Measurements from ENCODE around the gene BCAP29. TPM values are rescaled to one million over a fixed set of nuclear protein-coding genes. Genes with fewer than 3 reads are reported as not detected.

Gene BCAP29
- total and polyA plus RNA-seq, 2 donors (not counting 3 experiments of a cell fraction or from before 2014, with no cell fraction given): 122 to 162 TPM

- H3K27me3 ChIP-seq (ENCODE audit: control insufficient read depth in 2 of 2, insufficient read depth in 2 of 2, low read length in 2 of 2): no peaks in the 10 kb centered on the region
- H3K36me3 ChIP-seq (ENCODE audit: control insufficient read depth in 2 of 2, extremely low read depth in 1 of 2, insufficient read depth in 2 of 2, low read length in 2 of 2): peaks cover 5 to 23% of the 10 kb centered on the region in 2 experiments
- dilution Hi-C loops (cut with MboI; ENCODE audit: extremely low pct_ligation_motif_present, low sequenced_read_pairs): no loop called here
- peaks cover 3% of the 10 kb centered on the region for H3K9me1 ChIP-seq (replicated peaks; ENCODE audit: control insufficient read depth, extremely low read depth, insufficient read depth, low read length)
- H3K4me1 ChIP-seq (ENCODE audit: control insufficient read depth, extremely low read depth, insufficient read depth, low read length): peaks cover 24% of the 10 kb centered on the region
- H3K4me3 ChIP-seq (replicated peaks in 1 of 3; ENCODE audit: insufficient read depth in 1 of 3, low read depth in 1 of 3, low read length in 3 of 3): no peak overlapping the region
- H4K20me1 ChIP-seq (replicated peaks; ENCODE audit: control insufficient read depth, extremely low read depth, insufficient read depth, low read length): no peaks in the 10 kb centered on the region
- peaks cover 83% of the 10 kb centered on the region for H3K79me2 ChIP-seq (ENCODE audit: control insufficient read depth, insufficient read depth, low read length)
- H3K27ac ChIP-seq (ENCODE audit: insufficient read depth, low read depth, low read length): no peak overlapping the region
- BruUV-seq (replicated peaks): no TSS peak
- DNase-seq (ENCODE audit: low read depth, low spot score) (no peak), FAIRE-seq (no peak)
- H3K9ac ChIP-seq (replicated peaks; ENCODE audit: extremely low read depth, insufficient read depth, low read length): no peak overlapping the region
- TF ChIP-seq GATA2 (IDR thresholded peaks at IDR 0.05; ENCODE audit: insufficient read depth, insufficient read length, low read depth, low read length): no peak
- no peak overlapping the region for H2AFZ ChIP-seq (ENCODE audit: low read depth, low read length)
- ChIA-PET POLR2A (no interaction called here), CTCF (interaction anchor here (2.7 kb wide), 1 partner anchor 10 kb away, joined by 9 read pairs; no protein-coding TSS in a partner anchor)
- intact Hi-C loops (cut with micrococcal nuclease): no loop called here
- H3K4me2 ChIP-seq (ENCODE audit: insufficient read depth, low read length): no peak overlapping the region
- no peaks in the 10 kb centered on the region for H3K9me3 ChIP-seq (replicated peaks; ENCODE audit: control insufficient read depth, insufficient read depth, low read length)
These were observed 4.7 kb downstream of the BCAP29 start for GRCh38 chr7:107584716-107585115.

- peaks cover 3% of the 10 kb centered on the region for H3K9me1 ChIP-seq (replicated peaks; ENCODE audit: control insufficient read depth, extremely low read depth, insufficient read depth, low read length)
- no peak overlapping the region for H2AFZ ChIP-seq (ENCODE audit: low read depth, low read length)
- dilution Hi-C loops (cut with MboI; ENCODE audit: extremely low pct_ligation_motif_present, low sequenced_read_pairs) (no loop called here), intact Hi-C loops (cut with micrococcal nuclease) (no loop called here)
- no peaks in the 10 kb centered on the region for H4K20me1 ChIP-seq (replicated peaks; ENCODE audit: control insufficient read depth, extremely low read depth, insufficient read depth, low read length)
- no peak overlapping the region for H3K9ac ChIP-seq (replicated peaks; ENCODE audit: extremely low read depth, insufficient read depth, low read length)
- H3K4me3 ChIP-seq (replicated peaks in 1 of 3; ENCODE audit: insufficient read depth in 1 of 3, low read depth in 1 of 3, low read length in 3 of 3): no peak overlapping the region
- no peaks in the 10 kb centered on the region for H3K9me3 ChIP-seq (replicated peaks; ENCODE audit: control insufficient read depth, insufficient read depth, low read length)
- peaks cover 14% of the 10 kb centered on the region for H3K4me1 ChIP-seq (ENCODE audit: control insufficient read depth, extremely low read depth, insufficient read depth, low read length)
- FAIRE-seq (no peak), DNase-seq (ENCODE audit: low read depth, low spot score) (no peak)
- no peak for TF ChIP-seq CTCF (IDR thresholded peaks at IDR 0.05; ENCODE audit: extremely low read depth in 1 of 2, insufficient read depth in 1 of 2, low read depth in 1 of 2, low read length in 2 of 2)
- no peak for TF ChIP-seq JUN (IDR thresholded peaks at IDR 0.05; ENCODE audit: borderline replicate concordance, insufficient read depth, insufficient read length, low read depth)
- no peak for TF ChIP-seq MAX (IDR thresholded peaks at IDR 0.05; ENCODE audit: insufficient read depth, insufficient read length)
- TF ChIP-seq POLR2A (IDR thresholded peaks at IDR 0.05; ENCODE audit: low read depth, low read length): no peak
- no peak for TF ChIP-seq GATA2 (IDR thresholded peaks at IDR 0.05; ENCODE audit: insufficient read depth, insufficient read length, low read depth, low read length)
- TF ChIP-seq FOS (IDR thresholded peaks at IDR 0.05; ENCODE audit: borderline replicate concordance, insufficient read depth, low read length): no peak
- TF ChIP-seq MYC (IDR thresholded peaks at IDR 0.05; ENCODE audit: low read depth, low read length): no peak
- TF ChIP-seq EZH2 (IDR thresholded peaks at IDR 0.05; ENCODE audit: borderline replicate concordance, low read depth, low read length, severe bottlenecking): no peak
- TF ChIP-seq POLR2AphosphoS5 (IDR thresholded peaks at IDR 0.05; ENCODE audit: insufficient read depth, low read depth, low read length): no peak
- BruUV-seq (replicated peaks): no TSS peak
- CTCF ChIA-PET: interaction anchor here (1.4 kb wide), 1 partner anchor 286 kb away, joined by 4 read pairs; no protein-coding TSS in a partner anchor
- POLR2A ChIA-PET: no interaction called here
- H3K4me2 ChIP-seq (ENCODE audit: insufficient read depth, low read length): no peak overlapping the region
- no peak overlapping the region for H3K27ac ChIP-seq (ENCODE audit: insufficient read depth, low read depth, low read length)
- peaks cover 7 to 23% of the 10 kb centered on the region in 2 experiments for H3K36me3 ChIP-seq (ENCODE audit: control insufficient read depth in 2 of 2, extremely low read depth in 1 of 2, insufficient read depth in 2 of 2, low read length in 2 of 2)
- H3K27me3 ChIP-seq (ENCODE audit: control insufficient read depth in 2 of 2, insufficient read depth in 2 of 2, low read length in 2 of 2): no peaks in the 10 kb centered on the region
- peaks cover 58% of the 10 kb centered on the region for H3K79me2 ChIP-seq (ENCODE audit: control insufficient read depth, insufficient read depth, low read length)
These were observed 8.6 kb downstream of the BCAP29 start for GRCh38 chr7:107588529-107589130.

Measured in endothelial cell of umbilical vein (primary cell).